HCEC 1CT (cell line): ENCODE data around the gene BDNF.
"Not testable (repeated sequence)": the region's sequence is repeated elsewhere in the genome, so short reads cannot be mapped to it uniquely, and the experiment has no call there.

Experiments
- DNase-seq: peaks from one replicate; pipeline ENCODE4 v3.0.0-alpha.2; 2017

Gene BDNF

DNA sequence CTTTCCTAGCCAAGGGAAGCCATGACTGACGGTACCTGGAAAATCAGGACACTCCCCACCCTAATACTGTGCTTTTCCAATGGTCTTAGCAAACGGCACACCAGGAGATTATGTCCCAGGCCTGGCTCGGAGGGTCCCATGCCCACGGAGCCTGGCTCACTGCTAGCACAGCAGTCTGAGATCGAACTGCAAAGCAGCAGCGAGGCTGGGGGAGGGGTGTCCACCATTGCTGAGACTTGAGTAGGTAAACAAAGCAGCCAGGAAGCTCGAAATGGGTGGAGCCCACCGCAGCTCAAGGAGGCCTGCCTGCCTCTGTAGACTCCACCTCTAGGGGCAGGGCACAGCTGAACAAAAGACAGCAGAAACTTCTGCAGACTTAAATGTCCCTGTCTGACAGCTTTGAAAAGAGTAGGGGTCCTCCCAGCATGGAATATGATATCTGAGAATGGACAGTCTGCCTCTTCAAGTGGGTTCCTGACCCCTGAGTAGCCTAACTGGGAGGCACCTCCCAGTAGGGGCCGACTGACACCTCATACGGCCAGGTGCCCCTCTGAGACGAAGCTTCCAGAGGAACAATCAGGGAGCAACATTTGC is 34.6 kb downstream of the BDNF start:
- DNase-seq = not testable (repeated sequence)

DNA sequence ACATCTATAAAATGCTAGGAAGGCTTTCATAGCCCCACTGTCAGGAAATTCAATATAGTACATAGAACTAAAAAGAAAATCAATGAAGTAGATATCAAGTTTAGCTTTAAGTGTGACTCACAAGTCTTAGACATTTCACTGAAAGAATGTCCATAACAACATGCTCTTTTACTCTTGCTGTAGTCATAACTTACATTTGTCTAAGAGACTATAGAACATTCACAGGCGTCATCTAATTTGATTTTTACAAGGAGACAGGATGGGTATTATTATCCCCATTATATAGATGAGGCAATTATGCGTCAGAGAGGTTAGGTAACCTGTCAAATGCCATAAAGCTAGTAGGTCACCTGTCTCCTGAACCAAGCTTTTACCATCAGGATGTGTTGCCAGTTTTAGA is 36.9 kb downstream of the BDNF start:
- DNase-seq = no peak

DNA sequence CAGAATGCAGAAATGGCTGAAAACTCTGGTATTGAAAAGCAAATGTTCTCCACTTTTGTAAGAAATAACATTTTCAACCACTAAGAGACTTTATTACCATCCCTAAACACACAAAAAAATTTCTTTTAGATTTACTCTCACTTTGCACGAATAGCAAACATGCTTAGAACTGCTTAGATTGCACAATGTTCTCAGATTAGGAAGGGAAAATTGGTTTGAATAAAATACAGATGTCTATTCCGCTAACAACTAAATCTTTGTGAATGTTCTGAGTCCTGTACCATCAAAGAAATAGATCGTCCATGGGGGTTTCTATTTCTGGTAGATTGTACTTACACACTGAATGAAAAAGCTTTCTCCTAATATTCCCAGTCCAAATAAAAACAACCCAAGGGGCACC is 40.1 kb downstream of the BDNF start:
- DNase-seq = no peak

DNA sequence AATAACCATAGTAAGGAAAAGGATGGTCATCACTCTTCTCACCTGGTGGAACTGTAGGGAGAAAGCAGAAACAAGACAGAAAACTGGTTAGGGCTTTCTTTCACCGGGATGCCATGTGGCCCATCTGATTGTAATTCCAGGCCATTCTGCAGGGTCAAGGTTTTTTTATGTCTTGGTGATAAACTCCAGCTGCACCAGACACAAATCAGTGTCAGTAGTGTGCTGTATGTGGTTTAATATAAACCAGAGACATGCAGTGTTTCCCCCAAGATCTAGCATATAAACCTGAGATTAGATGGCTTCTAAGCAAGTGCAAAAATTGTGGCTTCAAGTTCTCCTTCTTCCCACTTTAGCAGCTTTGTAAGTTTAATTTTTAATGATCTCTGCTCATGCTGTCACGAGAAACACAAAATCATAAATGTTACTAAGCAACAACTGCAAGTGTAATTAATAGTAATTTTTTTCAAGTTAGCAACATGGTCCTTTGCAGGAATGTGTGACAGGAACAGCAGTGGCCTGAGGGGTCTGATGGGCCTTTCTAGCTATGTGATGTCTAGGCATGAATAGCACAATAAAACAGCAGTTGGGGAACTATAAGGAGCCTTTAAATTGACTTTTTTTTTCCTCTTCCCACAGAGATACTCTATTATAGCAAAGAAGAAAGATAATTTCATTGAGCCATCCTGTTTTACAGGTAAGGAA is 41.6 kb downstream of the BDNF start:
- no peak for DNase-seq

DNA sequence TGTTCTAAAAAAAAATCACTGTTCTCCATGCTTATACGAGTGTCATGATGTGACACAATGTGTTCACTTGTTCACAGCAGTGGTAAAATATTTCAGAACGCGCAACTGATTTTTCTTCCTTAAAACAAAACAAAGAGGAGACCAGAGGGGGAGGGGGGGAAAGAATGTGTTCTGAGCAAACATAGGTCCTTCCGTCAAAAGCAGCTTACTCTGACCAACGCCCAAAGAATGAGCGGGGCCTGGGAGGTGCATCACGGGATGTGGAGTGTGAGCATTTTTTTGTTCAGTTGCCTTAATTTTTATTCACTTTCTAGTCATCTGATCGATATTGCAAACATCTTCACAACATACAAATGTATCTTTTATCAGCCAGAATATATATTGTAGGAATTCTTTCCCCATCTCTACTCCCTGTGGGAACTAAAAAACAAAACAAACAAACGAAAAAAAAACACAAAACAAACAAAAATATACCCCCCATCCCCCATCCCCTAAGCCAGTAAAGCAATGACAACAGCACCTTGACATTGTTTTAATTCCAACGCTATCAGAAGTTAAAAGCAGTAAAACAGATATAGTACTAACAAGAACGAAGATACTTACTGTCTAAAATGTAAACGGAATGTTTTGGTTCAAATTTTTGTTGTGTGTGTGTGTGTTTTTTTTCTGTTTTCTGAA is 43.3 kb downstream of the BDNF start:
- no peak for DNase-seq

DNA sequence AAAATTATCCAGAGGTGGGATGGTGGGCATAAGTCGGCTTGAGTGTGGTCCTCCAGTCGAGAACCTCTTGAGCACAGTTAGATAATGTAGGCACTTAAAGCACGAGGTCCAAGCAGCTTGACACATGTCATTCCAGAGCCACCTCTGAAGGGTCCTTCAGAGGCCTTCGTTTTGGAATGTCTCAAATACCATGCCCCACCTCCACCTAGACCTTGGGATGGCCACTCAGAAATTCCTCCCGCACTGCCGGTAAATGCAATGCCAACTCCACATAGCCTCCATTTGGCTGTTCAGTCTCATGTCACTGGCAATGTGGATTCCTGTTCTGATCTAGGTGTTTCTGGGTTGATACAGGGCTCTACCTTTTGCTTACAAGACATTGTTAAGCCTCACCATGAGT is 43.9 kb downstream of the BDNF start:
- no peak for DNase-seq

- DNase-seq = no peak
Measured at GRCh38 chr11:27653990-27654758, 46.1 kb downstream of the BDNF start.

DNA sequence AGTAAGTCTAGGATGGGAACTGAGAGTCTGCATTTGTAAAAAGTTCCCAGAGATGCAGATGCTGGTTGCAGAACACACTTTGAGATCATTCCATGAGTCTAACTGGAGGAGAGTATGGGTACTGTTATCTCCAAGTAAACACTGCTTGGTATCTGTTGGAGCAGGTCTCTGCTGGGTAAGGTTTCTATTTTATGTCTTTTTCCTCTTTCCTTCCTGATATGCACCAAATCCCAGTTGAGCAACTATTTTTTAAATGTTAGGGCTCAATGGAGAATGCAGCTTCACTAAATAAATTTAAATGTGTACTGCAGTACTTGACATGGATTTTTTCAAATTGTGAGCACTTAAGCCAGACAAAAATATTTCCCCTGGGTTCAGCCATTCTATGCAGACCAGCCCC is 48.5 kb downstream of the BDNF start:
- no peak for DNase-seq

- no peak for DNase-seq
Measured at GRCh38 chr11:27650988-27651387, 49.3 kb downstream of the BDNF start.

DNA sequence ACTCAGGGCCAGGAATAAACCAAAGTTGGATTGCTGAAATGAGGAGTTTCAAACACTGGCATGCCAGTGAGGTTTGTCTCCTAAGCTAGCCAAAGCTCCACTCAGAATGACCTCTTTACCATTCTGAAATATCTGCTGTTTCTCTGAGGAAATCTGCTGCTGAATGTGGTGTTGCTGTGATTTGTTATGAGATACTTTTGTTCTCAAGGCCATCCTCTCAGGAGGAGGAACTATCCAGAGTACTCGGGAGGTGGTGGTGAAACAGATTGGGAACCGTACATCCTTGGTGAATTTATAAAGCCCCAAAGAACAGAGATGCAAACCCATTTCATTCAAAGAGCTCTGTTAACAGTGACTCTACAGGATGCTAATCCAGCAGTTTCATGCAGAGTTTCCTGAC is 50.5 kb downstream of the BDNF start:
- DNase-seq = no peak

DNA sequence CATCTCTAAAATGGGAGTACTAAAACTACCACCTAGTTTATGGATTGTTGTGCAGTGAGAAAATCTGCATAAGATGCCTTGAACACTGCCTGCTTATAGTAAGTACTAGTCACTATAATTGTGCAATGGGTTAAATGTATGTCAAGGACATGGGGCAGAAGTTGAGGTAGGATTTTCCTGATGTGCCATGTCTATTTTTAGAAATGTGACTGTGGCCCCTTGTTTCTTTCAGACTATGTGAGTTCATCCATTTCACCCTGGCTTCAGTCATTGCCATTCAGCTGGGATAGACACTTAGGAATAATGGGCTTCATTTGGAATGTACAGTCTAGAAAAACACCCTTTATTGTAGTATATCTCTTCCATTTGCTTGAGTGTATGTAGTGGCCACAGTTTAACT is 51.4 kb downstream of the BDNF start:
- no peak for DNase-seq

GRCh38 chr11:27646051-27646818 is 54.0 kb downstream of the BDNF start:
- DNase-seq = no peak

- DNase-seq = no peak
Measured at GRCh38 chr11:27642954-27643353, 57.3 kb downstream of the BDNF start.

- DNase-seq = no peak
Measured at GRCh38 chr11:27640954-27641353, 59.3 kb downstream of the BDNF start.

GRCh38 chr11:27635567-27636037 is 64.7 kb downstream of the BDNF start:
- no peak for DNase-seq

GRCh38 chr11:27634776-27635175 is 65.5 kb downstream of the BDNF start:
- DNase-seq = not testable (repeated sequence)

GRCh38 chr11:27634282-27634681 is 66.0 kb downstream of the BDNF start:
- not testable (repeated sequence) for DNase-seq

DNA sequence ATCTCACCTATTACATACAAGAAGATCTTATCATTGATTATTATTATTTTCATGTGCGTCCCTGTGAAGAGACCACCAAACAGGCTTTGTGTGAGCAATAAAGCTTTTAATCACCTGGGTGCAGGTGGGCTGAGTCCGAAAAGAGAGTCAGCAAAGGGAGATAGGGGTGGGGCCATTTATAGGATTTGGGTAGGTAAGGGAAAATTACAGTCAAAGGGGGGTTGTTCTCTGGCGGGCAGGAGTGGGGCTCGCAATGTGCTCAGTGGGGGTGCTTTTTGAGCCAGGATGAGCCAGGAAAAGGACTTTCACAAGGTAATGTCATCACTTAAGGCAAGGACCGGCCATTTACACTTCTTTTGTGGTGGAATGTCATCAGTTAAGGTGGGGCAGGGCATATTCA is 71.2 kb downstream of the BDNF start:
- DNase-seq = not testable (repeated sequence)

DNA sequence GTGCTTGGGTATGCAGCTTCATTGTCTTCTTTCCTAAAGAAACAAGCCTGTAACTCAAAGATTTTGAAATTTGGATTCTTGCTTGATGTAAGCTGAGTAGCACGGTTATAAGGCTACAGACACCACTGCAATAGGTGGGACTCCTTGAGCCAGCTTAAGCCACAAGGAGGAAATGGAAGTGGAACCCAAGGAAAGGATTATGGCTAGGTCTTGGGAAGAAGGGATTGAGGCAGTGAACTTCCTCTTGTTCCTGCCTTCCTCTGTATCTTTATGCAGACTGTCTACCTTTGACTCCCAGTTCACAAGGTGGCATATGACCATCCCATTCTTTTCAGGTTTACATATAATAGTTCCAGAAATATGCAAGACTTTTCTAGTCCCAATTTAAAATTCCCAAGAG is 72.3 kb downstream of the BDNF start:
- DNase-seq = no peak

- no peak for DNase-seq
Measured at GRCh38 chr11:27626938-27627586, 73.2 kb downstream of the BDNF start.

DNA sequence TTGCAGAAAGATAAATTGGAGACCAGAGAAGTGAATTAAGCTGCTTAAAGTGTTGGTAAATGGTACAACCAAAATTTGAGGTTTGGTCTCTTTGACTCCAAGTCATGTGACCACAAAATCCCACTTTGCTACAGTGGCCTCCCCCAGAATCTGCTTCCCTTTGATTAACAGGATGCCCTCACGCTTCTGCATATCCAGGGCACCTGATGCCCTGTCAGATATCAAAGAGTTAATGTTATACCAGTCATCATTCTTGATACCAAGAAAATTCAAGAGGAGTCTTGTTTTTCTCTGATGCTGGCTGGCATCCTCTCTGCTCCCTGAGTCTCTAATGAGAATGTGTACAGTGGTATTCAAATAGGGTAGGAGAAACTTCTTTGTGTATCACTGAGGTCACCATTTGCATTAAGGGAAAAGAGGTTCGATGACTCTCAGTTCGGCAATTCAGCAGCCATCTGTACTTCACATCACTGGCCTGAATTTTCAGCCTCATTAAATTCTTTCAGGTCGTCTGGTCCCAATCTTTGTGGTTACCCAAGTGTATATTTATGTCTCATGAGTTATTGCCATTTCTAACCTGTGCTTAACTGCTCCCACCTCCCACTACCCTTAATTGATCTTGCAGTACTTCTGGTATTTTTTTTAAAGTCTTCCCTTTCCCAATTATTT is 73.9 kb downstream of the BDNF start:
- no peak for DNase-seq
